NOMO-1 (cell line): ENCODE measurements around the gene SWAP70.
A peak's percentile ranks its signal among the peaks of the same experiment; 100 is the strongest.
"Not testable (repeated sequence)": the region's sequence is repeated elsewhere in the genome, so short reads cannot be mapped to it uniquely, and the experiment has no call there.

Source experiments
- DNase-seq, 2 experiments: peaks; one replicate each; lab custom pipeline; 2025; ENCODE audit not compliant: unreplicated experiment in 2 of 2; lab: John Stamatoyannopoulos, UW

Gene SWAP70

DNA sequence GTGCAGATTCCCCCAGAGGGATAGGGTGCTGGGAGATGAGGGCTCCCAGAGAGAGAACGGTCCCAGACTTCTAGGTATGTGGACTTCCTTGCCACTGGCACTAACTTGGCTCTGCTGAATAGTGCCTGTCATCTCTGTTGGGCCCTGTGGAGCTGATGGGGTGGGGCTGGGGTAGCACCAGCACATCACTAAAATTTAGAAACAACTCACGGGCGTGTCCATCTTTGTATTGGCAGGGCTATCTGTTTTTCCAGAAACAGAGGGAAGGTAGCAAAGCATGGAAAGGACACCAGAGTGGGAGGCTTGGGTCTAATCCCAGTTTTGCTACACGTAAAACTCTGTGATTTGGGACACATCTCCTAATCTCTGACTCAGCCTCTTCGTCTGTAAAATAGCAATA is 25.8 kb downstream of the SWAP70 start:
- DNase-seq: no peak

DNA sequence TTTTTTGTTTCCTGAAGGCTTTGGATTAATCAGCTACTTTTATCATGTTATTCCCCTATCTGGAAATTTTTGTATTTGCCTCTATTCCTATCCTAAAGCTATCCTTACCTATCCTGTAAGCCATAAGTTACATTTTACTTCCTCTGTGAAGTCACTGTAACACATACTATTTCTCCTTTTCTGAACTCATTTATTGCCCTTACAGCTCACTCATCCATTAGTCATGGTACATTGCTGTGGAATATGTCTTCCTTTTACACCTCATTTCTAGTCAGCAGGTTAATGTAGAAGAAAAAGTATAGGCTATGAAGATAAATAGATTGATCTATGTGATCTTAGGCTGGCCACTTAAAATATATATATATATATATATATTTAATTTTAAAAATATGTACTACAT is 28.0 kb downstream of the SWAP70 start:
- DNase-seq: peak; percentile 27 to 80

GRCh38 chr11:9692691-9693090 is 28.8 kb downstream of the SWAP70 start:
- DNase-seq: peak in 1 of 2 experiments; percentile 82

DNA sequence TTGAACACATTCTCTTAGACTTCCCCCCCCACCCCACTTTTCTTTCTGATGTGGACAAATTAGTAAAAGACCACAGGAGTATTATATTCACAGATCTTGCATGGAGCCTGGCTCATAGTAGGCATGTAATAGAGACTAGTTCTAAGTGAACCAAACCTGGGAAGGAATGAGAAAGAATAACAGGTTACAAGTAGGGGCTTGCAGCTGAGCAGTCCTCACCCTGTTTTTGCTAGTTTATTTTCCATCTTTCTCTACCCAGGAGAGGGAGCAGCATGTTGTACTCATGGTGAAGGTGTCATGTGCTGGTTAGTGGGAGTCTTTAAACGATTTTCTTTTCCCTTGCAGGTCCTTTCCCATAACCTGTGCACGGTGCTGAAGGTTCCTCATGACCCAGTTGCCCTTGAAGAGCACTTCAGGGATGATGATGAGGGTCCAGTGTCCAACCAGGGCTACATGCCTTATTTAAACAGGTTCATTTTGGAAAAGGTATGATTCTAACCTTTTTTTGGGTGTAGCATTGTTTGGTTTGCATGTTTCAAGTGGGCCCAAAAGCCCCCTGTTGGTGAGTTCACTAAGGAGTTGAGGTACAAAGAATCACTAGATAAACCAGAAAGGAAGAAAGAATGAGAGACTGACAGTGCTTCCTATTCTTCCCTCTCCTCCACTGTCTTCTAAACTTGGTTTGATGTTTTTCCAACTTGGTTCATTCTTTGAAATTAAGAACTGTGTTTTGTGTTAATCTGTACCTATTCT is 30.1 kb downstream of the SWAP70 start:
- no peak for DNase-seq

- DNase-seq: not testable (repeated sequence)
Observed at GRCh38 chr11:9695228-9695627, 31.4 kb downstream of the SWAP70 start.

- DNase-seq: no peak
Observed at GRCh38 chr11:9697766-9698165, 33.9 kb downstream of the SWAP70 start.

GRCh38 chr11:9700105-9700801 is 36.4 kb downstream of the SWAP70 start:
- DNase-seq: no peak

DNA sequence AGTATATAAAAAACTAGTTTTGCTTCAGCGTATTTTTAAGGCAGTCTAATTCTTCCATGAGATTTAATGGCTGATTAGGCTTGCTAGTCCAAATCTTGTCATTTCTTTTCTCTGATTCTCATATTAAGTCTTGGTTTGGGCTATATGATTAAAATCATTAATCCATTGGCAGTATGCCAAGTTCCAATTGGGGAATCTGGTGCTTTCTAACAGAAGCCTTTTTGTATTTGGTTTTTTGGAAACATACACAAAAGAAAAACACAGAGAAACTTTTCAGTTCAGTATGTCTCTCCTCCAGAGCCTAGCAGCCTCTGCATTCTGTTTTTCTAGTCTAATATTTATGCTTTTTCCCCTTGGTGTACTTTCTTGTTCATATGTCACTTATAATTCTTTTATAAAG is 37.9 kb downstream of the SWAP70 start:
- DNase-seq: no peak

DNA sequence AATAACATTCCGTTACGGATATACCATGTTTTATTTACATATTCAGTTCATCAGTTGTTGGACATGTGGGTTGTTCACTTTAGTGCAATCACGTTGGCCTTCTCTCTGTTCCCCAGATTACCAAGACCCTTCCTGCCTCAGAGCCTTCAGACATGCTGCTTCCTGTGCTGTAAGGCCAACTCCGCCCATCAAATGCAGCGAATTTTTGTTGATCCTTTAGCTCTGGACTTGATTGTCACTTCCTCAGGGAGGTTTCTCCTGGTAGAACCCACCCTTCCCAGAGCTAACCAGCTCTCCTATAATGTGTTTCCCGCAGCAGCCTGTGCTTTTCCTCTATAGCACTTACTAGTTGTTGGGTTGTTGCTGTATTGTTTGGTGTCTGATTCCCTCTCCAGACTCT is 39.4 kb downstream of the SWAP70 start:
- DNase-seq: no peak

DNA sequence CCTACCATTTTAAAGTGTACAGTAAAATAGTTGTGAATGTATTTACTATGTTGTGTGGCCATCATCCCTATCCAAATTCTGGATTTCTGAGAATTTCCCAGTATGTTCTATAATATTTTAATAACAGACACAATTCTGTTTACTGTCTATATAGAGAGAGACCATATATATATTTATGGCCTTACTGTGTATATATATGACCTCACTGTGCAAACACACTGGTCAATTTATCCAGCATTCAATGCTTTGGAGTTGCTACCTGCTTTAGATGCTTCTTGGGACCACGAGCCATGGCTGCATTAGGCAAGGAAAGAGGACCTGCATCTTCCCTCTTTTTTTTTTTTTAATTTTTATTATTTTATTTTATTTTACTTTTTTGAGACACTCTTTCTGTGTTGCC is 40.2 kb downstream of the SWAP70 start:
- no peak for DNase-seq

GRCh38 chr11:9704620-9705019 is 40.7 kb downstream of the SWAP70 start:
- no peak for DNase-seq

DNA sequence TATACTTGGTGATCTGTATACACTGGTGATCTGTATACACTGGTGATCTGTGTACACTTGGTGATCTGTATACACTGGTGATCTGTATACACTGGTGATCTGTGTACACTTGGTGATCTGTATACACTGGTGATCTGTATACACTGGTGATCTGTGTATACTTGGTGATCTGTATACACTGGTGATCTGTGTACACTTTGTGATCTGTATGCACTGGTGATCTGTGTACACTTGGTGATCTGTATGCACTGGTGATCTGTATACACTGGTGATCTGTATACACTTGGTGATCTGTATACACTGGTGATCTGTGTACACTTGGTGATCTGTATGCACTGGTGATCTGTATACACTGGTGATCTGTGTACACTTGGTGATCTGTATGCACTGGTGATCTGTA is 41.5 kb downstream of the SWAP70 start:
- not testable (repeated sequence) for DNase-seq

DNA sequence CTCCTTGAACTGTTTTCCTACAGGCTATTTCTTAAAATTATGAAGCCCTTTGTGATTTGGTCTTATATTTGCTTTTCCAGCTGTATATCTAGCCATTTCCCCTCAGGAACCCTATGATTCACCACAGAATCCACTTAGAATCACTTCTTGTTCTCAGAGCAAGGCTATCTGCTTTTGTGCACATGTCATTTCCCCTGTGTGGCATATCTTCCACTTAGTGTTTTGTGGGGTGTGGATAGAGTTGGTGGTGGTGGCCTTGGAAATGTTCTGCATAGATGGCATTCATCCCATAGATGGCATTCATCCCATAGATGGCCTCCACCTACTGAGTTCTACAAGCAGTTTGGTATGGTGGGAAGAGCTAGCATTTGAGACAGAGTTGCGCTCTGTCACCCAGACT is 44.7 kb downstream of the SWAP70 start:
- DNase-seq: peak in 1 of 2 experiments; percentile 37

- no peak for DNase-seq
Observed at GRCh38 chr11:9710223-9710622, 46.3 kb downstream of the SWAP70 start.

DNA sequence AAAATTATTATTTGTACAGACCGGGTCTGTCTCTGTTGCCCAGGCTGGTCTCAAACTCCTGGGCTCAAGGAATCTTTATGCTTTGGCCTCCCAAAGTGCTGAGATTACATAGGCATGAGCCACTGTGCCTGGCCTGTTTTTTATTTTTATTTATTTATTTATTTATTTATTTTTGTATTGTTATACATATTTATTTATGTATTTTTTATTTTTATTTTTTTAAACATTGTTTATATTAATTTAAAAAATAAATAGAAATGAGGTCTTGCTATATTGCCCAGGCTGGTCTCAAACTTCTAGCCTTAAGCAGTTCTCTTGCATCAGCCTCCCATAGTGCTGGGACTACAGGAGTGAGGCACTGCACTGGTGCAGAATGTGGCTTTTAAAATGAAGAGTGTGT is 47.0 kb downstream of the SWAP70 start:
- no peak for DNase-seq

DNA sequence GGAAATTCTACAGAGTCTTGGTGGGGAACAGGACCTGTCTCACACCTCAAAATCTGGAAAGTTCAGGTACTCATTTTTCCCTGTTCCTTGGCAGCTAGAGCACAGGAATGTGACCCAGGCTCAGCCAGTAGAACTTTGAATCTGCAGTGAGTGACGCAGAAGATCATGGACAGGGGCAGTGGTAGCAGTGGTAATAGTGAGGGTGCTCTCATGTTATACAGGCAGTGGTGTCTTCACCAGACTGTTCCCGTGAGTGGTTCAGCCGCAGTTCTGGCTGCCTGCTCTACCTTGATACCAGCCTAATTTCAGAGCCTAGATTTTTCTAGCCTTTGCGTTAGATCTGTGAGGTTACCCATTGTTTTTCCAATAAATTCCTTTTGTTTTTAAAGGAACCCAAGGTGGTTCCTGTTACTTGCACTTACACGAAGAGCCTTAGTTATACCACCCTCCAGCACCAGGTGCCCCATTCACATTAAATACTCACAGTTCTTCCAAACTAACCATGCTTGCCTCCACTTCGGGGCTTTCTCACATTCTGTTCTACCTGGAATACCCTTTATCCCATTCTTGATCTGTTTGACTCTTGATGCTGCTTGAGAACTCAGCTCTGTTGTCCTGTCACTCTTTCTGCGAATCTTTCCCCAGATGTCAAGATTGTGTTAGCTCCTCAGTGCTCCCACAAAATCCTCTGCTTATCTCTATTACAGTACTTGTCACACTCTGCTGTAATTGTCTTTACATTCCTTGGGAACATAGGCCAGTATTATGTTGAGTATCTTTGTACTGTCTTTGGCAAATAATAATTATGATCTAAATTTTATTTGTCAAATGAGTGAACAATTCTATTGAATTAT is 47.8 kb downstream of the SWAP70 start:
- no peak for DNase-seq

GRCh38 chr11:9714272-9714940 is 50.5 kb downstream of the SWAP70 start:
- no peak for DNase-seq

DNA sequence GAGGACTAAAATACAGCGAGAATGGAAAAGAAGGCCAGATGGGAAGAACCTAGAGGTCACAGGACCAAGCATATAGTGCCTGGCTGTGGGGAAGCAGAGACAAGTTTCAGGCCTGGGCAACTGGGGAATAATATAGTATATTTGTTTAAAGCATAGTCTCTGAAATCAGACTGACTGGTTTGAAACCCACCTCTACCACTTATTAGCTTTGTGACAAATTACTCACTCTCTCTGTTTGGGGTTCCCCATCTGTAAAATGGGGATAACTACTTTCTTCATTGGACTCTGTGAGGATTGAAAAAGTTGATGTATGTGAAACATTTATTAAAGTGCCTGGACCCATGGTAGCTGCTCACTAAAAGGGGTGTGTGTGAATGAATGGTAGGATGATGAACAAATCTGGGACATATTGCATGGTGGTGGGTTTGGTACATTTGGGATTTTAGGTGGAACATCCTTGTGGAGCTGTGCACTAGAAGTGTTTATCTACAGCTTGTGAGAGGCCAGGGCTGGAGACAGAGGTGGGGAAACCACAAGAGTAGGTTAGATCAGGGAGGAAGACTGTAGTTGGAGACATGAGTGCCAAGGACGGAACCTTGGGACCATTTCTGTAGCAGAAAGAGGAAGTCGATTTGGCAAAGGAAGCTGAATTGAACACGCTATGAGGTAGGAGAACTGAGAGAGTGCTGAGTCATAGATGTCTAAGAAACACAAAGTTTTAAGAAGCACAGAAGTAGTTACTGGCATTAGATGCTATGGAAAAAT is 52.6 kb downstream of the SWAP70 start:
- DNase-seq: peak; percentile 81 to 97

DNA sequence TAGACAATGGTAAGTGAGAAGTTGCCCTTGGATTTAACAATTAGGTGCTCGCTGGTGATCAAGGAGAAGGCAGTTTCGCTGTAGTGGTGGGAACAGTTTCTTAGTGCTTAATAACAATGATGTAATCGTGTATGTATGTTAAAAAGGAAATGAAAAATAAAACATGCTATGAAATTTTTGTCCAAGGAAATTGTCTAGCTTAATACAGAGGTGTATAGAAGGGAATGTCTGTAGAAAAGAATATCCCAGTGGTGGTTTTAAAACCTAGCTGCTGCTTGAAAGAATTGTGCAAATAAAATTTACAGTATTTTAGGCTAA is 53.1 kb downstream of the SWAP70 start:
- no peak for DNase-seq

DNA sequence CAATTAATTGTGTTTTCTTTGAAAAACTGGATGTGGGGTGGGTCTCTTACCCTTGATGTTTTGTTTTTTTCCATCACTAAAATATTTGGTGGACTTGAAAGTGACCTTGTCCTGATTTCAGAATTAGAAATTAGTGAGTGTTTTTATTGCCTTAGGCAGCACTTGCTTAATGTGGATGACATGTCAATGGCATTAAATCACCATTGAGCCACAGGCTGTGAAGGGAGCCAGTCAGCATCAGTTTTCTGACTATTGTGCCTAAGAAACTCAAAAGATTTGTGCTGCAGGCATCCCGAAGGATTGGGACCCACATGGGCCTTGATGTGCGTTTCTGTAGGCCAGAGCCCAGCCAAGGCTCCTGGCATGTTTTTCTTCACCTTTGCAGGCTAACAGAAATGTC is 53.8 kb downstream of the SWAP70 start:
- DNase-seq: no peak
